Coronary artery (tissue), 2 donors: Measurements from ENCODE around the gene RNU1-3.
"Not testable (repeated sequence)": the region's sequence is repeated elsewhere in the genome, so short reads cannot be mapped to it uniquely, and the experiment has no call there.

Experiments
- DNase-seq: peaks from one replicate; pipeline ENCODE4 v3.0.0-alpha.2; 2017; ENCODE audit warnings: low spot score
- H3K27ac ChIP-seq, 2 donors: fragments of 200-600 bp; sonication (generic); one replicate each; pipeline ENCODE4 v1.5.1; 2016 to 2019
- H3K4me3 ChIP-seq: fragments of 200-600 bp; sonication (generic); 2 replicates; pipeline ENCODE4 v1.5.1; 2016; ENCODE audit warnings: mild to moderate bottlenecking, moderate library complexity
- CTCF ChIP-seq: fragments of 200-600 bp; sonication (generic); IDR thresholded peaks from one replicate; pipeline ENCODE4 v1.5.1; 2019; ENCODE audit warnings: antibody characterized with exemption

Gene RNU1-3

GRCh38 chr1:16677552-16678431, 11.0 kb upstream of the RNU1-3 start:
- Histone ChIP-seq H3K27ac (no peak overlapping the region), H3K4me3 (no peak overlapping the region)
- no peak for TF ChIP-seq CTCF
- DNase-seq = peak; percentile 68

GRCh38 chr1:16676661-16677523, 10.1 kb upstream of the RNU1-3 start:
- peak; percentile 57 for DNase-seq
- not testable (repeated sequence) for H3K4me3 ChIP-seq, H3K27ac ChIP-seq

- not testable (repeated sequence) for DNase-seq, H3K27ac ChIP-seq, H3K4me3 ChIP-seq
Measured at GRCh38 chr1:16675118-16675510, 8.4 kb upstream of the RNU1-3 start.

- not testable (repeated sequence) for H3K4me3 ChIP-seq, DNase-seq
Measured at GRCh38 chr1:16673976-16674375, 7.2 kb upstream of the RNU1-3 start.

GRCh38 chr1:16665836-16666235, 912 bp downstream of the RNU1-3 start:
- not testable (repeated sequence) for H3K27ac ChIP-seq, DNase-seq

More at GRCh38 chr1:16673976-16674375, 7.2 kb upstream of the RNU1-3 start:
- H3K27ac ChIP-seq = not testable (repeated sequence)

GRCh38 chr1:16658234-16658633, 8.5 kb downstream of the RNU1-3 start:
- not testable (repeated sequence) for H3K4me3 ChIP-seq, H3K27ac ChIP-seq, DNase-seq

More at GRCh38 chr1:16665836-16666235, 912 bp downstream of the RNU1-3 start:
- H3K4me3 ChIP-seq = not testable (repeated sequence)

- DNase-seq, H3K4me3 ChIP-seq, H3K27ac ChIP-seq: not testable (repeated sequence)
Measured at GRCh38 chr1:16656981-16657683, 9.6 kb downstream of the RNU1-3 start.

GRCh38 chr1:16656574-16656973, 10.2 kb downstream of the RNU1-3 start:
- DNase-seq, H3K27ac ChIP-seq, H3K4me3 ChIP-seq: not testable (repeated sequence)

GRCh38 chr1:16651560-16651959, 15.2 kb downstream of the RNU1-3 start:
- not testable (repeated sequence) for H3K27ac ChIP-seq, H3K4me3 ChIP-seq, DNase-seq

GRCh38 chr1:16649960-16650359, 16.8 kb downstream of the RNU1-3 start:
- not testable (repeated sequence) for H3K4me3 ChIP-seq, DNase-seq, H3K27ac ChIP-seq

- not testable (repeated sequence) for H3K4me3 ChIP-seq
- DNase-seq = peak; percentile 66
Measured at GRCh38 chr1:16649390-16649789, 17.4 kb downstream of the RNU1-3 start.

GRCh38 chr1:16648756-16649155, 18.0 kb downstream of the RNU1-3 start:
- H3K4me3 ChIP-seq, H3K27ac ChIP-seq: not testable (repeated sequence)
- DNase-seq = peak; percentile 14

More at GRCh38 chr1:16649390-16649789, 17.4 kb downstream of the RNU1-3 start:
- not testable (repeated sequence) for H3K27ac ChIP-seq

GRCh38 chr1:16648250-16648649, 18.5 kb downstream of the RNU1-3 start:
- peak; percentile 65 for DNase-seq
- H3K27ac ChIP-seq, H3K4me3 ChIP-seq: not testable (repeated sequence)

GRCh38 chr1:16647179-16648176, 19.3 kb downstream of the RNU1-3 start:
- H3K27ac ChIP-seq, DNase-seq: not testable (repeated sequence)
- peak overlapping the region; percentile 52 for H3K4me3 ChIP-seq

- not testable (repeated sequence) for DNase-seq, H3K4me3 ChIP-seq, H3K27ac ChIP-seq
Measured at GRCh38 chr1:16646716-16647115, 20.0 kb downstream of the RNU1-3 start.

- not testable (repeated sequence) for H3K27ac ChIP-seq
- DNase-seq = peak; percentile 68
Measured at GRCh38 chr1:16646061-16646664, 20.6 kb downstream of the RNU1-3 start.

More at GRCh38 chr1:16646061-16646664, 20.6 kb downstream of the RNU1-3 start:
- not testable (repeated sequence) for H3K4me3 ChIP-seq
